Astrocyte (in vitro differentiated cells and primary cell): ENCODE measurements around the gene SIRT2. TPM values are rescaled to one million over a fixed set of nuclear protein-coding genes. Genes with fewer than 3 reads are reported as not detected.

ENCODE experiments used
- DNase-seq: peaks from one replicate; pipeline ENCODE4 v3.0.0-alpha.2; 2010; ENCODE audit warnings: low read depth
- FAIRE-seq: peaks from 2 replicates; lab custom pipeline; 2011; peaks lifted over from hg19 to GRCh38; lab: Jason Lieb, UNC
- H2AFZ ChIP-seq: 2 replicates; pipeline ENCODE4 v1.6.0; 2012; ENCODE audit warnings: low read depth, low read length, inconsistent platforms
- H3K27ac ChIP-seq: 2 replicates; pipeline ENCODE4 v1.5.1; 2011; ENCODE audit warnings: low read depth, low read length, inconsistent platforms
- H3K27me3 ChIP-seq: 2 replicates; pipeline ENCODE4 v1.6.0; 2011; ENCODE audit warnings: low read length, inconsistent platforms; ENCODE audit not compliant: insufficient read depth
- H3K36me3 ChIP-seq: 2 replicates; pipeline ENCODE4 v1.5.1; 2011; ENCODE audit warnings: low read length, inconsistent platforms; ENCODE audit not compliant: insufficient read depth
- H3K4me1 ChIP-seq: 2 replicates; pipeline ENCODE4 v1.5.1; 2011; ENCODE audit warnings: low read length, inconsistent platforms; ENCODE audit not compliant: insufficient read depth
- H3K4me2 ChIP-seq: 2 replicates; pipeline ENCODE4 v1.6.0; 2012; ENCODE audit warnings: low read length, inconsistent platforms
- H3K4me3 ChIP-seq: 2 replicates; pipeline ENCODE4 v1.5.1; 2011; ENCODE audit warnings: low read depth, mild to moderate bottlenecking, low read length, inconsistent platforms; ENCODE audit not compliant: insufficient read depth
- H3K79me2 ChIP-seq: 2 replicates; pipeline ENCODE4 v1.6.0; 2012; ENCODE audit warnings: mild to moderate bottlenecking, low read length, inconsistent platforms; ENCODE audit not compliant: insufficient read depth
- H3K9ac ChIP-seq: 2 replicates; pipeline ENCODE4 v1.6.0; 2012; ENCODE audit warnings: mild to moderate bottlenecking, low read length, inconsistent platforms
- H3K9me3 ChIP-seq: 2 replicates; pipeline ENCODE4 v1.5.1; 2012; ENCODE audit warnings: low read depth, mild to moderate bottlenecking, low read length, inconsistent platforms; ENCODE audit not compliant: insufficient read depth
- H4K20me1 ChIP-seq: 2 replicates; pipeline ENCODE4 v1.6.0; 2012; ENCODE audit warnings: low read length, inconsistent platforms; ENCODE audit not compliant: insufficient read depth
- H3K27ac Mint-ChIP-seq: one replicate; pipeline ENCODE4 v1.8.0; 2021; ENCODE audit warnings: mild to moderate bottlenecking, mixed read lengths; ENCODE audit not compliant: unreplicated experiment
- H3K27me3 Mint-ChIP-seq: one replicate; pipeline ENCODE4 v1.8.0; 2021; ENCODE audit warnings: low read depth, mixed read lengths; ENCODE audit not compliant: unreplicated experiment
- H3K36me3 Mint-ChIP-seq: one replicate; pipeline ENCODE4 v1.8.0; 2021; ENCODE audit warnings: low read depth, mixed read lengths; ENCODE audit not compliant: unreplicated experiment
- H3K4me1 Mint-ChIP-seq: one replicate; pipeline ENCODE4 v1.8.0; 2021; ENCODE audit warnings: low read depth, mixed read lengths; ENCODE audit not compliant: unreplicated experiment
- H3K4me3 Mint-ChIP-seq: one replicate; pipeline ENCODE4 v1.8.0; 2021; ENCODE audit warnings: mild to moderate bottlenecking, moderate library complexity, mixed read lengths; ENCODE audit not compliant: unreplicated experiment
- H3K9me3 Mint-ChIP-seq: one replicate; pipeline ENCODE4 v1.8.0; 2021; ENCODE audit warnings: mild to moderate bottlenecking, mixed read lengths; ENCODE audit not compliant: unreplicated experiment
- CTCF ChIP-seq: IDR thresholded peaks from 2 replicates; pipeline ENCODE4 v1.5.1; 2011; ENCODE audit warnings: low read depth, mild to moderate bottlenecking, inconsistent platforms, low read length, moderate library complexity; ENCODE audit not compliant: insufficient read depth
- EZH2 ChIP-seq: IDR thresholded peaks from 2 replicates; pipeline ENCODE4 v1.6.1; 2012; ENCODE audit warnings: mild to moderate bottlenecking, low read length, inconsistent platforms; ENCODE audit not compliant: insufficient read depth
- total RNA-seq: library from RNA; stranded (reverse); gene quantifications from 2 replicates; pipeline ENCODE4 v1.2.1, GENCODE V29; 2021

The SIRT2 gene
- total RNA-seq, 1 donor from 2014 or later, result 35.7 TPM

- Mint-ChIP-seq H3K9me3 (no peaks in the 10 kb centered on the region), H3K36me3 (peaks cover 31% of the 10 kb centered on the region), H3K27ac (no peak overlapping the region), H3K4me1 (peaks cover 19% of the 10 kb centered on the region), H3K4me3 (no peak overlapping the region), H3K27me3 (no peaks in the 10 kb centered on the region)
- no peak overlapping the region for H3K4me3 ChIP-seq
- H3K79me2 ChIP-seq, result peaks cover 81% of the 10 kb centered on the region
- H3K9ac ChIP-seq, result no peak overlapping the region
- FAIRE-seq, result no peak
- no peaks in the 10 kb centered on the region for H3K9me3 ChIP-seq
- H2AFZ ChIP-seq, result no peak overlapping the region
- peaks cover 80% of the 10 kb centered on the region for H3K36me3 ChIP-seq
- no peaks in the 10 kb centered on the region for H3K27me3 ChIP-seq
- H3K27ac ChIP-seq, result no peak overlapping the region
- DNase-seq, result no peak
- peaks cover 9% of the 10 kb centered on the region for H3K4me1 ChIP-seq
- H3K4me2 ChIP-seq, result no peak overlapping the region
- H4K20me1 ChIP-seq, result peaks cover 96% of the 10 kb centered on the region
- TF ChIP-seq CTCF (no peak), EZH2 (no peak)
These were observed 56.2 kb downstream of the SIRT2 start for GRCh38 chr19:38843175-38843758.

GRCh38 chr19:38842439-38843174 is 56.8 kb downstream of the SIRT2 start:
- no peak overlapping the region for H3K4me3 ChIP-seq
- peaks cover 84% of the 10 kb centered on the region for H3K36me3 ChIP-seq
- H4K20me1 ChIP-seq, result peaks cover 96% of the 10 kb centered on the region
- peaks cover 28% of the 10 kb centered on the region for H3K36me3 Mint-ChIP-seq
- DNase-seq (no peak), FAIRE-seq (no peak)
- peaks cover 75% of the 10 kb centered on the region for H3K79me2 ChIP-seq
- no peaks in the 10 kb centered on the region for H3K27me3 ChIP-seq
- H3K27ac ChIP-seq, result no peak overlapping the region
- no peak overlapping the region for H3K4me3 Mint-ChIP-seq
- H3K27ac Mint-ChIP-seq, result no peak overlapping the region
- peaks cover 4% of the 10 kb centered on the region for H3K4me1 ChIP-seq
- no peaks in the 10 kb centered on the region for H3K27me3 Mint-ChIP-seq
- H3K9me3 ChIP-seq, result no peaks in the 10 kb centered on the region
- no peaks in the 10 kb centered on the region for H3K9me3 Mint-ChIP-seq
- H3K4me2 ChIP-seq, result no peak overlapping the region
- TF ChIP-seq CTCF, result no peak
- TF ChIP-seq EZH2, result no peak
- no peak overlapping the region for H3K9ac ChIP-seq
- peaks cover 14% of the 10 kb centered on the region for H3K4me1 Mint-ChIP-seq
- no peak overlapping the region for H2AFZ ChIP-seq
